GM19463 (cell line): ENCODE data around the gene FUS.
"Not testable (repeated sequence)": the region's sequence is repeated elsewhere in the genome, so short reads cannot be mapped to it uniquely, and the experiment has no call there.

ENCODE experiments used
- ATAC-seq: cut with Tn5 transposase; IDR thresholded peaks from one replicate; pipeline ENCODE4 v1.9.1; 2021; ENCODE audit warnings: mild to moderate bottlenecking, moderate library complexity; ENCODE audit not compliant: unreplicated experiment

FUS gene

GRCh38 chr16:31184888-31185287 is 4.9 kb downstream of the FUS start:
- no peak for ATAC-seq

- ATAC-seq: no peak
These were observed 5.4 kb downstream of the FUS start for GRCh38 chr16:31185339-31185738.

GRCh38 chr16:31186176-31186575 is 6.2 kb downstream of the FUS start:
- ATAC-seq: no peak

GRCh38 chr16:31186930-31187807 is 7.2 kb downstream of the FUS start:
- ATAC-seq: no peak

GRCh38 chr16:31187808-31188189 is 7.9 kb downstream of the FUS start:
- ATAC-seq: no peak

GRCh38 chr16:31188450-31189411 is 8.8 kb downstream of the FUS start:
- ATAC-seq: no peak

DNA sequence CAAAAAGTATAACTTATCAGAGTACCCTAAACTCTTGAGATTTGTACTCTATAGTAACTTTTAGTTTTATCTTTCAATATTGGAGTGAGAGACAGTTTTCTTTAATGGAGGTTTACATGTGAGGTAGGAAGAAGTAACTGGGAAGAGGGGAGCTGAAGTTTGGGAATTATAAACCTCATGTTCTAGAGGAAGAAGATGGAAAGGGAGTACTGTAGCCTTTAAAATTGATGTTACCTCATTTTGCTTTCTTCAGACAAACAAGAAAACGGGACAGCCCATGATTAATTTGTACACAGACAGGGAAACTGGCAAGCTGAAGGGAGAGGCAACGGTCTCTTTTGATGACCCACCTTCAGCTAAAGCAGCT is 9.5 kb downstream of the FUS start:
- ATAC-seq: no peak

GRCh38 chr16:31190061-31190460 is 10.1 kb downstream of the FUS start:
- no peak for ATAC-seq

GRCh38 chr16:31190818-31191444 is 11.0 kb downstream of the FUS start:
- no peak for ATAC-seq

DNA sequence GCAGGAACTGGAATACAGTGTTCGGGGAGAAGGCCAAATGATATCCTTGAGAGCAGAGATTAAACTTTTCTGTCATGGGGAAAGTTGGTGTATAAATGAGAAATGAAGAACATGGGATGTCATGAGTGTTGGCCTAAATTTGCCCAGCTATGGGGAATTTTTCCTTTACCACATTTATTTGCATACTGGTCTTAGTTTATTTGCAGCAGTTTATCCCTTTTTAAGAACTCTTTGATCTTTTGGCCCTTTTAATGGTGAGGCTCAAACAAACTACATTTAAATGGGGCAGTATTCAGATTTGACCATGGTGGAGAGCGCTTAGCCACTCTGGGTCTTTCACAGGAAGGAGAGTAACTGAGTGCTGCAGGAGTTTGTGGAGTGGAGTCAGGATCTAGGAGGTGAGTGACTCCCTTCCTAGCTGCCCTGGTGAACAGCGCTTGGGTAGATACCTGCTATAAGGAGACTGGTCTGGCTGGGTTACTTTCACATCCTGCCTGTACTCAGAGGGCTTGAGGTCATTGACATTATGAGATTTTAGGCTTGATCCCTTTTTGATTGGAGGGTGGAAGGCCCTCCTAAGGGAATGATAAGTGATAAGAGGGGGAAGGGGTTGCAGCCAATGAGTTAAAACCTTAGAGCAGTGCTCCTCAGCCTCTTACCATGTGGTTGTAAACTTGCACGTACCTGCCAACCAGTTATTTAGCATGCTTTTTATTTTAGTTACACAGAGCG is 11.9 kb downstream of the FUS start:
- no peak for ATAC-seq

- no peak for ATAC-seq
These were observed 13.1 kb downstream of the FUS start for GRCh38 chr16:31192856-31193642.

DNA sequence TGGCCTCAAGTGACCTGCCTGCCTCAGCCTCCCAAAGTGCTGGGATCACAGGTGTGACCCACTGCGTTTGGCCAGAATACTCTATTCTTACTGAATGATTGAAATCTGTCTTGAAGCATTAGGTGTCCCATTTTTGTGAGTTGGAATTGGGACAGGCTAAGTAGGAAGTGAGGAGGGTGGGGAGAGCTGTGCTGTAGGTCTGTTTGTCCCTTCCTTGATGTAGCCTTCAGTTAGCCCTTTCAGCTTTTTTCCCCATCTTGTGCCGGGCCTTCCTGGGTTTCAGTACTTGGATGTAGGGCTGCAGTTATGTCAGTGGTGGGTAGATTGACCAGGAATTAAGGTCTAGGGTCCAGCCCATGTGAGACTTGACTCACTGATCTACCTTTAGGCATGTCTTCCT is 13.9 kb downstream of the FUS start:
- ATAC-seq: no peak

DNA sequence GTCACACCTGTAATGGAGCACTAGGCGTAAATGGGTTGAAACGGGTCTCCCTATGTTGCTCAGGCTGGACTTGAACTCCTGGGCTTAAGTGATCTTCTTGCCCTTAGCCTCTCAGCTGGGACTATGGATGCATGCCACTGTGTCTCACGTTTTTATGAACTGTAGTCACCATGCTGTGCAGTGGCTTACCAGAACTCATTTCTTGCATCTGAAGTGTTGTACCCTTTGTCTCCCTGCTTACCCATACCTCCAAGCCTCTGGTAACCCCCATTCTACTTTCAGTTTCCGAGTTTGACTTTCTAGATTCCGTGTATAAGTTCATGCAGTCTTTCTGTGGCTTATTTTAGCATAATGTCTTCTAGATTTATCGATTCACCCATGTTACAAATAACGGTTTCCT is 15.0 kb downstream of the FUS start:
- ATAC-seq: no peak

DNA sequence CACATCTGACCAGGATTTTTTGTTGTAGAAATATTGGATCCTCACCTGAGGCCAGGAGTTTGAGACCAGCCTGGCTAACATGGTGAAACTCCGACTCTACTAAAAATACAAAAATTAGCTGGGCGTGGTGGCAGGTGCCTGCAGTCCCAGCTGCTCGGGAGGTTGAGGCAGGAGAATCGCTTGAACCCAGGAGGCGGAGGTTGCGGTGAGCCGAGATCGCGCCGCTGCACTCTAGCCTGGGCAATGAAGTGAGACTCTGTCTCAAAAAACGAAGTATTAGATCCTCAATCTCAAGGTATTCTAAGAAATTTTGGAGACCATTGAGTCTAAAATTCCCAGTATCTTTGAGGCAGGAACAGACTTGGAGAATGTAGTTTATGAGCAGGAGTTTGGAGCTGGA is 15.9 kb downstream of the FUS start:
- ATAC-seq: not testable (repeated sequence)

- ATAC-seq: no peak
These were observed 16.6 kb downstream of the FUS start for GRCh38 chr16:31196324-31197088.

DNA sequence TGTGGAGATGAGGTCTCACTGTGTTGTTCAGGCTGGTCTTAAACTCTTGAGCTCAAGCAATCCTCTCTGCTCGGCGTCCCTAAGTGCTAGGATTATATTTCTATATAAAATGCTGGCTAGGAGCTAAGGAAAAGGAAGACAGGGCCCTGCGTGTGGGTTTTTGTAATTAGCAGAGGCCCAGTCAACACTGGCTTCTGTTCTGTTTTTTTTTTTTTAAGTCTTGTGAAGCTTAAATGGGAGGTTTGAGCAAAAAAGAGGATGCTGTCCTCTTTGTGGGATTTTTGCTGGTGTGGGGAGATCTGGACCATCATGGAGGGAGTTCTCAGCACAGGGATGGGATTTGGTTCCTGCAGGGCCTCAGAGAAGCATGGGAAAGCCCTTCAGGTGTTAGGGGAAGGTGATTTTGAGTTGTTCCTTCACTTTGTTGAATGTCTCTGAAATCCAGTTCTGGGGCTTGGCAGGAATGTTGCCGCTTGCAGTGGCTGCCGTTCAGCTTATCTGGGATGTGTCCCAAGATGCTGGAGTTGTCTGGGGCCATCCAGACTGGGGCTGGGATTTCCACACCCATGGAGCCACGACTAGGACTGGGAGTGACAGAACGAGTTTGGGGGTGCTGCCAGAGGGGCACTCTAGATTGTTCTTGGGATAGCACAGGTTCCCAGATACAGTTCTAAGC is 18.4 kb downstream of the FUS start:
- no peak for ATAC-seq

DNA sequence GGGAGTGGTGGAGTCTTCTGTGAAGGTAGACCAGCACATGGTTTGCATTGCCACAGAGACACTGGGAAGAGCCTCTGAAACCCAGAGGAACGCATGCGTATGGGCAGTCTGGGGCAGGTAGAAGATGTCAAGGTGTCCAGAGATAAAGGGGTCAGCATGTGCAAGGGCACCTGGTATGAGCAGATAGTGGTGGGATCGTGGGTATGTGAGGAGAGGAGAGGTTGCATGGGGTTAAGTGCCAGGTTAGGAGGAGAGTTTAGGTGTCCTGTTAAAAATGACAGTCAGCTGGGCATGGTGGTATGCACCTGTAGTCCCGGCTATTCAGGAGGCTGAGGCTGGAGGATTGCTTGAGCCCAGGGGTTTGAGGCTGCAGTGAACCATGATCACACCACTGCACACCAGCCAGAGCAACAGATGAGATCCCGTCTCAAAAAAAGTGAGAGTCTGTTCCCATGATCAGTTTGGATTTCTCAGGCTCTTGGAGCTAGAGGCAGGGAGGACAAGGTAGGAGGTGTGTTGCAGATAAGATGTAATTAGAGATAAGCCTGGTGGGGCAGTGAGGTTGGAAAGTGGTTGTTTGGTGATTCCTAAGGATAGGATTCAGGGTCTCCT is 19.6 kb downstream of the FUS start:
- no peak for ATAC-seq

- not testable (repeated sequence) for ATAC-seq
These were observed 20.2 kb downstream of the FUS start for GRCh38 chr16:31200111-31200510.
